Endodermal cell (in vitro differentiated cells): Measurements from ENCODE around the gene GUCA1A. TPM values are rescaled to one million over a fixed set of nuclear protein-coding genes. Genes with fewer than 3 reads are reported as not detected.

Experiments used
- DNase-seq: peaks from one replicate; pipeline ENCODE4 v3.0.0-alpha.2; 2017
- H3K27ac ChIP-seq: 2 replicates; pipeline ENCODE4 v1.5.1; 2013; ENCODE audit warnings: mild to moderate bottlenecking, low read depth, low read length, moderate library complexity
- H3K27me3 ChIP-seq: 2 replicates; pipeline ENCODE4 v1.6.1; 2013; ENCODE audit warnings: mild to moderate bottlenecking, low read length, moderate library complexity; ENCODE audit not compliant: insufficient read depth, control insufficient read depth, poor library complexity, severe bottlenecking
- H3K36me3 ChIP-seq: 2 replicates; pipeline ENCODE4 v1.7.0; 2013; ENCODE audit warnings: mild to moderate bottlenecking, low read length, moderate library complexity; ENCODE audit not compliant: control insufficient read depth, insufficient read depth
- H3K4me1 ChIP-seq: one replicate; pipeline ENCODE4 v1.7.0; 2013; ENCODE audit warnings: low read length; ENCODE audit not compliant: control insufficient read depth, insufficient read depth
- H3K4me3 ChIP-seq: 2 replicates; pipeline ENCODE4 v1.5.1; 2013; ENCODE audit warnings: mild to moderate bottlenecking, low read length, moderate library complexity
- H3K9ac ChIP-seq: 2 replicates; pipeline ENCODE4 v1.6.1; 2013; ENCODE audit warnings: mild to moderate bottlenecking, low read length, moderate library complexity; ENCODE audit not compliant: poor library complexity, severe bottlenecking; ENCODE audit errors: extremely low read depth
- H3K9me3 ChIP-seq: 2 replicates; pipeline ENCODE4 v1.6.1; 2013; ENCODE audit warnings: mild to moderate bottlenecking, low read length, moderate library complexity; ENCODE audit not compliant: control insufficient read depth
- H3K27ac Mint-ChIP-seq: 2 replicates; pipeline ENCODE4 v1.8.0; 2020; ENCODE audit warnings: mixed read lengths
- H3K27me3 Mint-ChIP-seq: 2 replicates; pipeline ENCODE4 v1.8.0; 2021; ENCODE audit warnings: mild to moderate bottlenecking, mixed read lengths; ENCODE audit not compliant: insufficient read depth
- H3K36me3 Mint-ChIP-seq: 2 replicates; pipeline ENCODE4 v1.8.0; 2020; ENCODE audit warnings: low read depth, mixed read lengths
- H3K4me1 Mint-ChIP-seq: 2 replicates; pipeline ENCODE4 v1.8.0; 2020; ENCODE audit warnings: mixed read lengths
- H3K4me3 Mint-ChIP-seq: 2 replicates; pipeline ENCODE4 v1.8.0; 2020; ENCODE audit warnings: mild to moderate bottlenecking, moderate library complexity, mixed read lengths
- H3K9me3 Mint-ChIP-seq: 2 replicates; pipeline ENCODE4 v1.8.0; 2020; ENCODE audit warnings: mild to moderate bottlenecking, mixed read lengths
- CTCF ChIP-seq: fragments of 200-600 bp; sonication (generic); conservative IDR thresholded peaks from 2 replicates; pipeline ENCODE4 v1.5.0; 2021; ENCODE audit warnings: antibody characterized with exemption, mild to moderate bottlenecking
- WGBS, 2 experiments: methylation state at CpG; one replicate each; pipeline versions ENCODE4 v1.1.5 to v1.1.7; 2013; ENCODE audit warnings: missing lambda C conversion rate in 2 of 2, mixed read lengths in 1 of 2; ENCODE audit not compliant: insufficient coverage in 1 of 2, insufficient read length in 1 of 2; 5-methylcytosine and 5-hydroxymethylcytosine counted together
- total RNA-seq, 2 donors: library from RNA; stranded (reverse); fragmentation: NEBNext Ultra II Directional in 1 of 2; extraction: Animal tissue kit (Norgen Biotek cat#: 25700) in 1 of 2; gene quantifications; 2 replicates in 1 of 2; 3 replicates in 1 of 2; pipeline ENCODE4 v1.2.1, GENCODE V29; 2021

Gene GUCA1A
- total RNA-seq, 2 donors from 2014 or later = 3.9 to 4.4 TPM

GRCh38 chr6:42135161-42135560 is 38.0 kb upstream of the GUCA1A start:
- Histone ChIP-seq H3K4me3 (no peak overlapping the region), H3K4me1 (peaks cover 24% of the 10 kb centered on the region), H3K27me3 (no peaks in the 10 kb centered on the region), H3K9ac (no peak overlapping the region), H3K27ac (no peak overlapping the region), H3K9me3 (no peaks in the 10 kb centered on the region), H3K36me3 (no peaks in the 10 kb centered on the region)
- no peak for TF ChIP-seq CTCF
- no peak overlapping the region for H3K27ac Mint-ChIP-seq
- H3K36me3 Mint-ChIP-seq = peaks cover 27% of the 10 kb centered on the region
- WGBS, 2 experiments = 83 to 89% methylated on average over 6 to 12 of the region's 12 CpGs
- H3K4me1 Mint-ChIP-seq = peaks cover 40% of the 10 kb centered on the region
- H3K27me3 Mint-ChIP-seq = no peaks in the 10 kb centered on the region
- no peak overlapping the region for H3K4me3 Mint-ChIP-seq
- no peak for DNase-seq
- no peaks in the 10 kb centered on the region for H3K9me3 Mint-ChIP-seq

- Mint-ChIP-seq H3K4me3 (no peak overlapping the region), H3K9me3 (no peaks in the 10 kb centered on the region), H3K27me3 (no peaks in the 10 kb centered on the region), H3K27ac (no peak overlapping the region), H3K36me3 (peaks cover 27% of the 10 kb centered on the region), H3K4me1 (peaks cover 46% of the 10 kb centered on the region)
- no peaks in the 10 kb centered on the region for H3K27me3 ChIP-seq
- no peaks in the 10 kb centered on the region for H3K9me3 ChIP-seq
- 84% methylated on average over 2 of the region's 2 CpGs; no CpG with 5 or more reads in 1 of the 2 experiments for WGBS, 2 experiments
- H3K4me1 ChIP-seq = peaks cover 24% of the 10 kb centered on the region
- no peaks in the 10 kb centered on the region for H3K36me3 ChIP-seq
- no peak overlapping the region for H3K27ac ChIP-seq
- no peak for DNase-seq
- H3K9ac ChIP-seq = no peak overlapping the region
- no peak for TF ChIP-seq CTCF
- no peak overlapping the region for H3K4me3 ChIP-seq
Measured at GRCh38 chr6:42135722-42136121, 37.4 kb upstream of the GUCA1A start.

GRCh38 chr6:42136508-42137193 is 36.5 kb upstream of the GUCA1A start:
- H3K9ac ChIP-seq = peak overlapping the region; percentile 42
- no peaks in the 10 kb centered on the region for H3K27me3 ChIP-seq
- no peaks in the 10 kb centered on the region for H3K36me3 ChIP-seq
- peaks cover 54% of the 10 kb centered on the region for H3K4me1 Mint-ChIP-seq
- H3K27ac Mint-ChIP-seq = peak overlapping the region; percentile 95
- peak overlapping the region; percentile 21 for H3K4me3 Mint-ChIP-seq
- H3K27me3 Mint-ChIP-seq = no peaks in the 10 kb centered on the region
- peaks cover 22% of the 10 kb centered on the region for H3K36me3 Mint-ChIP-seq
- no peak overlapping the region for H3K4me3 ChIP-seq
- H3K27ac ChIP-seq = peak overlapping the region; percentile 39
- TF ChIP-seq CTCF = peak; percentile 68
- WGBS, 2 experiments = 21 to 29% methylated on average over 11 to 14 of the region's 14 CpGs
- DNase-seq = peak; percentile 91
- no peaks in the 10 kb centered on the region for H3K9me3 ChIP-seq
- peaks cover 27% of the 10 kb centered on the region for H3K4me1 ChIP-seq
- H3K9me3 Mint-ChIP-seq = no peaks in the 10 kb centered on the region
